GM21423 (cell line): ENCODE results near the gene ZBTB40.

Source experiments
- ATAC-seq: cut with Tn5 transposase; IDR thresholded peaks from one replicate; pipeline ENCODE4 v1.9.1; 2021; ENCODE audit warnings: mild to moderate bottlenecking, moderate library complexity; ENCODE audit not compliant: unreplicated experiment

ZBTB40 gene

DNA sequence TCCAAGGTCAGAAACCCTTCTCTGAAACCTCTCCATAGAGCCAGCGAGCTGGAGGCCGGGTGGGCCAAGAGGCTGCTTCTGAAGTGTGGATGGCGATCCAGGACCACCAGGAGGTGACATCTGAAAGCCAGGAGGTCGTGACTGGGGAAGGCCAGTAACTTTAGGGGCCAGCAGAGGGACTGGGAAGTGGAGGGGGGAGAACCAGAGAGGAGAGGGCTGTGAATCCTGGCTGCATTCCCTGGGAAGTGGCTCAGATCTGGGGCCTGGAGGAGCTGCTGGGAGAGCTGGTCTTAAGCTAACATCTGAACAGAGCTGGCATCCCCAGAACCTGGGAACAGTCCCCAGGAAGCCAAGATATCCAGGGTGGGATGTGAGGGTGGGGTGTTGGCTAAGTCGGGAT is 100.4 kb downstream of the ZBTB40 start:
- no peak for ATAC-seq

- ATAC-seq, result no peak
These were observed 101.6 kb downstream of the ZBTB40 start for GRCh38 chr1:22553104-22553880.

- no peak for ATAC-seq
These were observed 102.4 kb downstream of the ZBTB40 start for GRCh38 chr1:22553991-22554522.

- no peak for ATAC-seq
These were observed 103.7 kb downstream of the ZBTB40 start for GRCh38 chr1:22555371-22555656.

DNA sequence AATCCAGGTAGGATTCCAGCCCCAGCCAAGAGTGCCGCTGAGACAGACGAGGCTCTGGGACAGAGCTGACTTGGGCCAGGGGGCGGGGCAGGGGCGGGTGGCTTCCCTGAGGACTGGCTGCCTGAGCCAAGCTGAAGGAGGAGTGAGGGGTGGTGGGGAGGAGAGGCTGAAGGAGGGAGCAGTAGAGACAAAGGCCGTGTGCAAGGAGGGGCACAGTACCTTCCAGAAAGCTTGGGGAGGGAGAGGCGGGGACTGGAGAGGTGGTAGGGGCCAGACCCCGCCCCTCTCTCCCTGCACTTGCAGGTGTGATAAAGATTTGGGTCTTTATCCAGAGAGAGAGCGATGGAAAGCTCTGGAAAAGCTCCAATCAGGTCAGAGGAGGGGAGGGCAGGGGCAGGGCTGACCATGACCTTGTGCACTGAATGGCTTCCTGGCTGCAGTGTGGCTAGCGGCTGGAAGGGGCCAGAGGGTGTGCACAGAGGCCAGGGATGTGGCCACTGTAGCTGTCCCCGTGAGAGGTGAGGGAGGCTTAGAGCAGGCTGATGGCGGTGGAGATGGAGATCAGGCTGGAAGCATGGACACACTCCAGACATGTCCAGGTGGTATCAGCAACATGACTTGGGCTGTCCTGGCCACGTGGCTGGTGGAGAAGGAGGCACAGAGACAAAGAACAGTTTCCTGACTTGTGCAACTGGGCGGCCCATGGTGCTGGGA is 104.9 kb downstream of the ZBTB40 start:
- no peak for ATAC-seq

DNA sequence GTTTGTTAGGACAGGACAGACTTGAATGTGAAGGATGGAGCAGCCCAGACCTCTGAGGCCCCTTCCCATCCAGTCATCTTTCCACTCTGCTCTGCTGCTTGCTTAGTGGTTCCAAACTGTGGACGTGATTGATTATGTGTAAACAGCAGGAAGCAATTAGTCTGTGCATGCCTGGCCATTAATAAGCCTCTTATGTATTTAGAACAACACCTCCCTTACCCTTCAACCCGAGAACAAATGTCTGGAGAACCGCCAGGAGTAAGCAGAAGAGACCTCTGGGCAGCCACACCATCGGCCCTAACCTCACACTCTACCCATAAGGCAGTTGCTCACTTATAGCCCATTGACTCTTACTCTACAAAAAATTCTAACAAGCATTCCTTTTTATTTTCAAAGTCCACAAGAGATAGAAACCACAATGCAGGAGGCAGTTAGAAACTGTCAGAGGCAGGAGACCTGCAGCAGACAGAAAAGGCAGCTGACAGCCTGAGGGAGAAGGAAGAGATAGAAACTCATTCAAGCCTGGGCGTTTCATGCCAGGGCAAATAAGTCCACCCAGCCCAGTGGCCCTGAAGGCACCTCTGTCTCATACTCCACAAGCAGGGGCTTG is 105.8 kb downstream of the ZBTB40 start:
- no peak for ATAC-seq

GRCh38 chr1:22562584-22563583 is 111.2 kb downstream of the ZBTB40 start, which contains the start of gene EPHA8:
TSS of gene EPHA8 (plus strand) at chr1:22563489. CDS start at chr1:22563636, 147 bp downstream.
- no peak for ATAC-seq

DNA sequence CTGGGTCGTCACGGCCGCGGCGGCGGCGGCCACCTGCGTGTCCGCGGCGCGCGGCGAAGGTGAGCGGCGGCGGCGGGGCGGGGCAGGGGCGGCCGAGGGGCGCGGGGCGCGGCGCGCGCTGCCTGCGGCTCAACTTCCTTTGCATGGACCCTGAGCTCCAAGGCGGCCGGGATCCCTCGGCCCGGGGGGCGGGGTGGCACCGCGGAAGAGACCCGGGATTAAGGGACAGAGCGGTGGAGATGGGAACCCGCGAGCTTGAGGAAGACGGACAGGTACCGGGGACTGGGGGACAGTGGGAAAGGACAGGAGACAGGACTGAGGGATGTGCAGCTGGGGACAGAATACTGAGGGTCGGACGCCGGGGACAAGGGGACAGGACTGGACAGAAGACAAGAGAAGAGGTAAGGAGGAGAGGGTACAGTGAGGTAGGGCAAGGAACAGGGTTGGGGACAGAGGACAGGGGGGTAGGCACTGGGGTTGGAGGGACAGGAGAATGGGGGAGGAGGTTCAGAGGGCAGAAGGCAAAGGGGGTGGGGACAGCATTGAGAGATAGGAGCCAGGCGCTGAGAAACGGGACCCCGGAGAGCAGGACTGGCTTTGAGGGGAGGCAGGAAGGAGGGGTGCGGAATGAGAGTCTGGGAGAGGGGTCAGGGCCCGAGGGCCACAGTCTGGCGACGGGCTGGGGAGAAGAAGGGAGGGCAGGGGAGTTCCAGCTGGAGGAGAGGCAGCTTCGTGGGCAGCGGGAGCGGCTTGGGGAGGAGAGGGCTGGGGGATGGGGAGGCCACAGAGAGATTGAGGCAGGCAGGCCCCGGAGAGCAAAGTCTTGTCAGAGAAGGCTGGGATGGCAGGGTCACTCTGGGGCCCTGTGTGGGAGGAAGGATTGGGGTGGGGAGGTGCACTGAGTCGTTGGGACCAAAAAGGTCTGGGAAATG is 112.3 kb downstream of the ZBTB40 start:
- ATAC-seq, result no peak

DNA sequence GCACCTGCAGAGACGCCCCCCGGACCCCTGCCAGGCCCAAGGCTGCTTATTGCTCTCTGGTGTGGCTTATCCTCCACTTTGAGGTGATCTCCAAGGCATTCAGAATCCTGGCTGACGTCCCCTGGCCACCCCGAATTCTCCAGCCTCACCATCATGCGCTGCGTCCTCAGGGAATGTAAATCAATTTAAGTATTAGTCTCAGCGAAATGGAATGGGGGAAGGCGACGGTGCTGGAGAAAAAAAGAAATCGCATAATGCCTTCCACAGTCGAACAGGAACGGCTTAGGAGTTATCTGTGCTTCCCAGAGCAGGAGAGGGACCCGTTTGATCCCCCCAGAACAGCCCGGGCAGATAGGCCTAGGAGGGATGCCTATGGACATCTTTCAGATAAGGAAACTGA is 114.5 kb downstream of the ZBTB40 start:
- no peak for ATAC-seq

DNA sequence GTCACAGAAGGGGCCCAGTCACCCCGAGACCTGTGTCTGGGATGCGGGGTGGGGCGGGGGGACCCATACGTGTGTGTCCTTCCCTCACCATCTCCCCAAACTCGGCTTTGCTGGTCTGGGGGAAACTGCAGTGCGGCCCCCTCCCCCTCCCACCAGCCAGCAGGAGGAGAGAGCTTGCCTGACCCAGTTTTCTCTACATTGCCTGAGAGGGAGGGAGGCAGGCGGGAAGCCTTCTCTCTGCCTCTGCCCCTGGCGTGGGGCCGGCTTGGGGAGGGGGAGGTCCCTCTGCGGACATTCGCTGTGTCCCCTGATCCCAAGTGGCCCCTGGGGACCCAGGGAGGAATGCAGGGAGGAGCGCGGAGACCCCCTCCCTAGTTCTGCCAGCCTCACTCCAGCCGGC is 115.5 kb downstream of the ZBTB40 start:
- ATAC-seq, result no peak

DNA sequence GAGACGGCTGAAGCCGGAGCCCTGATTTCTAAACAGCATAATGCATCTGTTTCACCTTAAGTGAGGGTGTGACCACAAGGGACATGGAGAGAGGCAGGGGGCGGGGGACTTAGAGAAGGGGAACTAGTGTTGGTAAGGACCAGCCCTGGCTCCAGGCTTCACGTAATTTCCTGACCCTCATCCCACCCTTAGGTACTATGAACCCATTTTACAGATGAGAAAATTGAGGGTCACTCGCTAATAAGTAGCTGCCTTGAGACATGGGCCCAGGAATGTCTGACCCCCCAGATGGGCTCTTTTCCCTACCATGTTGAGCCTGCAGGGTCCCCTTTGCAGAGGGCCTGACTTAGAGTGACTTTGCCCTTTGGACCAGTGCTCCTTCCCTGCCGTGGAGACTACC is 116.3 kb downstream of the ZBTB40 start:
- no peak for ATAC-seq

DNA sequence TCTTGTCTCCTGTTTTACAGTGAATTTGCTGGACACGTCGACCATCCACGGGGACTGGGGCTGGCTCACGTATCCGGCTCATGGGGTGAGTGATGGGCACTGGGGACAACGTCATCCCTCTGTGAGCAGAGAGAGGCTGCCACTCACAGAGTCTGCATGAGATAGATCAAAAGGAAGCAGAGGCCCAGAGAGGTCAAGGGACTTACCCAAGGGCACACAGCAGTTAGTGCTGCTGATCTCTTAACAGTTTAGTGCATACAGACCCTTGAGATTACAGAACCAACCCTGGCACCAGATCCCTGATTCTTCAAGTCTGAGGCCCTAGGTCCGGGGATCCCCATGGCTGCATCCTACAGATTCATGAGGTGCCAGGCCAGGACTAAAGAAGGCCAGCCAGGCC is 117.6 kb downstream of the ZBTB40 start:
- ATAC-seq, result no peak

DNA sequence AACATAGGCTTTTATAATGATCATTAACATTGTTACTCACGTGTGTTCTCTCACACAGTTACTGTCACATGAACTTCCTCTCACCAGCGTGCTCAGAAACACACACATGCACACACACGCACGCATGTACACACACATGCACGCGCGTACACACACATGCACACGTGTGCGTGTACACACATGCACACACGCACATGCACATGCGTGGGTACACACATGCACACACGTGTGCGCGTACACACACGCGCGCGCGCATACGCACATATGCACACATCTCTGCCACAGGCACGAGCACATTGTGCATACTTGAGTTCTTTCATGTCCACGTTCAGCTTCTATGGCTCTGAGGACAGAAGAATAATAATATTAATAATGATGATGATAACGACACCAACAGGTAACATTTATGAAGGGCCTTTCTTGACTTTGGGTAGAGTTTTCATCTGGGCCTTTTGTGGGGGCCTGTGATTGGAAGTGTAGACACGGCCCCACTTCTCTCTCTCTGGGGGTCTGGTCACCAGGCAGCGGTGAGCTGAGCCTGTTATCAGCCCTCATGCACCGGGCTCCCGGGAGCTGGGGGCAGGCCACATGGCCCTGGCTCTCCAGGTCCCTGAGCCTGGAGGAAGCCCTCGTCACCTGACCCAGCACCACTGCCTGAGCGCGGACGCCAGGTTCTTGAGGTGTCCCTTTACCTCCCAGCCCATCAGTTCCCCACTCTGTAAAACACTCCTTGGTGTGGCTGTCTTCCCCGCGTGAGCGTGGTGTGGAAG is 118.7 kb downstream of the ZBTB40 start:
- ATAC-seq, result no peak

GRCh38 chr1:22572818-22573217 is 121.2 kb downstream of the ZBTB40 start:
- no peak for ATAC-seq

- ATAC-seq, result no peak
These were observed 121.6 kb downstream of the ZBTB40 start for GRCh38 chr1:22573237-22573636.

DNA sequence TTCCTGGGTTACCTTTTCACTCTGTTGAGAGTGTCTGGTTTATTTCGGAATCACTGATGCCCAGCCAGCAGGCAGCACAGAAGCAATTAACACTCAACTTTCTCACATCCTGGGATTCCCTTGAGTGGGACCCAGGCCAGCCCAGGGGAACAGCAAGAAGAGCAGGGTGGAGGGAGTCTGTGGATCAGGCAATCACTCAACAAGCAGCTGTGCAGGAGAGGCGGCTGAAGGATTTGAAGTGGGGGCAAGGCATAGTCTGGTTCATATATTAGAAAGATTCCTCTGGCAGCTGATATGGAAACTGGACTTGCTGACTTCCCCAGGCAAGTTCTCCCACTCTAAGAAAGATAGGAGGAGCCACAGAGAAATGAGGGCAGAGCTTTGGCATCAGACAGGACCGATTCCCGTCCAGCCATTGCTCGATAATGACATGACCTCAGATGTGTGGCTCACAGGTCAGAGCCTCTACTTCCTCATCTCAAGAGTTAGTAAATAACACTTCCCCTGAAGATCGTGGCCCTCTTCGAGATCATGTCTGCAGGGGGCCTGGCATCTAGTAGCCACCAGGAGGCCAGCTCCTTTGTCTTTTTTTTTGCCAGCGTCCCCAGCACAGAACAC is 124.0 kb downstream of the ZBTB40 start:
- ATAC-seq, result no peak

DNA sequence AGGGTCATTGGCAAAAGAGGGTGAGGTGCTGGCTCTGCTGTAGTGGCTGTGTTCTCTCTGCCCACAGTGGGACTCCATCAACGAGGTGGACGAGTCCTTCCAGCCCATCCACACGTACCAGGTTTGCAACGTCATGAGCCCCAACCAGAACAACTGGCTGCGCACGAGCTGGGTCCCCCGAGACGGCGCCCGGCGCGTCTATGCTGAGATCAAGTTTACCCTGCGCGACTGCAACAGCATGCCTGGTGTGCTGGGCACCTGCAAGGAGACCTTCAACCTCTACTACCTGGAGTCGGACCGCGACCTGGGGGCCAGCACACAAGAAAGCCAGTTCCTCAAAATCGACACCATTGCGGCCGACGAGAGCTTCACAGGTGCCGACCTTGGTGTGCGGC is 124.5 kb downstream of the ZBTB40 start:
- no peak for ATAC-seq

- no peak for ATAC-seq
These were observed 125.0 kb downstream of the ZBTB40 start for GRCh38 chr1:22576617-22577016.
